Hair follicular keratinocyte (primary cell): ENCODE results near the gene SRPK3. TPM values are rescaled to one million over a fixed set of nuclear protein-coding genes. Genes with fewer than 3 reads are reported as not detected.

Source experiments
- total RNA-seq: library from RNA; depleted of rRNA; stranded (reverse); fragments of >200 nt; gene quantifications from 2 replicates; pipeline ENCODE4 v1.2.3, GENCODE V29; 2015

The SRPK3 gene, protein sequence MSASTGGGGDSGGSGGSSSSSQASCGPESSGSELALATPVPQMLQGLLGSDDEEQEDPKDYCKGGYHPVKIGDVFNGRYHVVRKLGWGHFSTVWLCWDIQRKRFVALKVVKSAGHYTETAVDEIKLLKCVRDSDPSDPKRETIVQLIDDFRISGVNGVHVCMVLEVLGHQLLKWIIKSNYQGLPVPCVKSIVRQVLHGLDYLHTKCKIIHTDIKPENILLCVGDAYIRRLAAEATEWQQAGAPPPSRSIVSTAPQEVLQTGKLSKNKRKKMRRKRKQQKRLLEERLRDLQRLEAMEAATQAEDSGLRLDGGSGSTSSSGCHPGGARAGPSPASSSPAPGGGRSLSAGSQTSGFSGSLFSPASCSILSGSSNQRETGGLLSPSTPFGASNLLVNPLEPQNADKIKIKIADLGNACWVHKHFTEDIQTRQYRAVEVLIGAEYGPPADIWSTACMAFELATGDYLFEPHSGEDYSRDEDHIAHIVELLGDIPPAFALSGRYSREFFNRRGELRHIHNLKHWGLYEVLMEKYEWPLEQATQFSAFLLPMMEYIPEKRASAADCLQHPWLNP
- 0.11 TPM in 1 of 2 replicates, not detected in the other for total RNA-seq

DNA sequence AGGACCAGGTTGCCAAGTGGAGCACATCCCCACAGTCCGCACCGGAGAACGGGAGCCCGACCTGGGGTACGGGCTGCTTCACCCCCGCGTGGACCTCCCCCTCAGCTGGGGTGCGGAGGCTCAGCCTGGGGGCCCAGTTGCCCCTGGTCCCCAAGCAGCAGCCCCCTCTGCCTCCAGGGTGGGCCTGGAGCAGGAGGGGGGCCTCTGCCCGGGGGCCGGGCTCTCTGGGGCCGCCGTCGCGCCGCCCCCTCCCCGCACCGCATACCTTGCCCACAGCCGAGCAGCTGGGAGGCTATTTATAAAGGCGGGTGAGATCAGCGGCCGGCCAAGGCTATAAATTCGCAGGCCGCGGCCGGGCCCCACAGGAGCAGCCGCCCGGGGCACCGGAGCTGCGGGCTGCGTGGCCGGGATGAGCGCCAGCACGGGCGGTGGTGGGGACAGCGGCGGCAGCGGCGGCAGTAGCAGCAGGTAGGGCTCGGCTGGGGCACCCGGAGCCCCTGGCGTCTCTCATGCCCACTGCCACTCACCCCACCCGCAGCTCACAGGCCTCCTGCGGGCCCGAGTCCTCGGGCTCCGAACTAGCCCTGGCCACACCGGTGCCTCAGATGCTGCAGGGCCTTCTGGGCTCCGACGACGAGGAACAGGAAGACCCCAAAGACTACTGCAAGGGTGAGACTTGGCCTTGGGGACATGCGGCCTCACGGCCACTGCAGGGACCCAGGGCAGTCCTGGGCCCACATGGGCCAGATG, at the start of gene SRPK3:
Gene SRPK3, plus strand, starts transcription at position 364 of the 750 bp plus-strand sequence. Its CDS starts 46 bp downstream, at position 410.

GRCh38 chrX:153763989-153764755, 16.7 kb upstream of the SRPK3 start, which contains the start of gene PLXNB3:
TSS of gene PLXNB3 (plus strand) at chrX:153764249. CDS start at chrX:153765536, 1,287 bp downstream.

GRCh38 chrX:153794018-153794896, 13.4 kb downstream of the SRPK3 start, which contains the start of the genes IDH3G and SSR4:
TSS of gene IDH3G (minus strand) at chrX:153794375. CDS start at chrX:153794326, 49 bp downstream.
TSS of gene SSR4 (plus strand) at chrX:153794668. CDS start at chrX:153794688, 20 bp downstream.

GRCh38 chrX:153829799-153830639, 49.2 kb downstream of the SRPK3 start, which contains the start of gene PDZD4:
TSS of gene PDZD4 (minus strand) at chrX:153830544. CDS start at chrX:153830298, 246 bp downstream.

Other genes with a start within 250 kb of the SRPK3 start
- 46.9 and 64.9 TPM in 2 replicates for gene CCNQ, start 181.9 kb upstream of the SRPK3 start, total RNA-seq
- 2.5 and 2.9 TPM in 2 replicates for gene DUSP9, start 133.8 kb upstream of the SRPK3 start, total RNA-seq
- gene PNCK, start 107.2 kb upstream of the SRPK3 start, total RNA-seq = not detected in 2 replicates
- 20.2 and 20.9 TPM in 2 replicates for gene SLC6A8, start 93.1 kb upstream of the SRPK3 start, total RNA-seq
- gene BCAP31, start 56.7 kb upstream of the SRPK3 start, total RNA-seq = 181 and 206 TPM in 2 replicates
- gene ABCD1, start 56.2 kb upstream of the SRPK3 start, total RNA-seq = 1.2 and 3.0 TPM in 2 replicates
- gene PLXNB3, start 16.8 kb upstream of the SRPK3 start, total RNA-seq = 5.2 and 5.4 TPM in 2 replicates
- gene IDH3G, start 13.3 kb downstream of the SRPK3 start, total RNA-seq = 71.1 and 76.5 TPM in 2 replicates
- gene SSR4, start 13.6 kb downstream of the SRPK3 start, total RNA-seq = 192 and 305 TPM in 2 replicates
- 0.04 TPM in 1 of 2 replicates, not detected in the other for gene PDZD4, start 49.5 kb downstream of the SRPK3 start, total RNA-seq
- gene L1CAM, start 105.1 kb downstream of the SRPK3 start, total RNA-seq = 3.0 and 9.4 TPM in 2 replicates
- not detected in 2 replicates for gene AVPR2, start 123.6 kb downstream of the SRPK3 start, total RNA-seq
- 0.84 and 2.0 TPM in 2 replicates for gene ARHGAP4, start 145.2 kb downstream of the SRPK3 start, total RNA-seq
- gene NAA10, start 154.0 kb downstream of the SRPK3 start, total RNA-seq = 138 and 185 TPM in 2 replicates
- not detected in 2 replicates for gene RENBP, start 163.6 kb downstream of the SRPK3 start, total RNA-seq
- 31.3 and 38.8 TPM in 2 replicates for gene HCFC1, start 190.8 kb downstream of the SRPK3 start, total RNA-seq
- gene TMEM187, start 191.7 kb downstream of the SRPK3 start, total RNA-seq = 10.3 and 12.0 TPM in 2 replicates
- 136 and 159 TPM in 2 replicates for gene IRAK1, start 238.9 kb downstream of the SRPK3 start, total RNA-seq